Pancreas (tissue), 10 donors: ENCODE results near the gene MYPOP. TPM values are rescaled to one million over a fixed set of nuclear protein-coding genes. Genes with fewer than 3 reads are reported as not detected.
A peak's percentile ranks its signal among the peaks of the same experiment; 100 is the strongest.

Experiments used
- ATAC-seq, 4 donors: fragments of 200-7000 bp; cut with Tn5 transposase; one replicate each; pipeline versions ENCODE4 v1.8.0 to v1.9.1; 2020; ENCODE audit warnings: mild to moderate bottlenecking in 4 of 4, moderate library complexity in 4 of 4
- DNase-seq, 6 donors: peaks; one replicate each; pipeline ENCODE4 v3.0.0-alpha.2; 2020
- FAIRE-seq: peaks from 2 replicates; lab custom pipeline; 2012; peaks lifted over from hg19 to GRCh38; lab: Jason Lieb, UNC
- H3K27ac ChIP-seq, 4 donors: fragments of 200-600 bp; sonication (generic); 1 replicate in 3 of 4; 2 replicates in 1 of 4; pipeline versions ENCODE4 v1.5.0 to v1.8.0; 2020
- H3K27me3 ChIP-seq, 4 donors: fragments of 200-600 bp; one replicate each; pipeline ENCODE4 v1.8.0; 2021
- H3K36me3 ChIP-seq, 3 donors: fragments of 200-600 bp; sonication (generic) in 1 of 3; one replicate each; pipeline versions ENCODE4 v1.5.0 to v1.8.0; 2020 to 2021
- H3K4me1 ChIP-seq, 3 donors: fragments of 200-600 bp; one replicate each; pipeline ENCODE4 v1.8.0; 2021
- H3K4me3 ChIP-seq, 4 donors: fragments of 200-600 bp; sonication (generic) in 2 of 4; one replicate each; pipeline versions ENCODE4 v1.5.0 to v1.8.0; 2020 to 2021
- H3K9me3 ChIP-seq, 4 donors: fragments of 200-600 bp; one replicate each; pipeline ENCODE4 v1.8.0; 2021
- WGBS, 2 donors: extraction: QIAGEN DNeasy Blood & Tissue Kit; methylation state at CpG; one replicate each; pipeline ENCODE4 v1.1.7; 2013; 5-methylcytosine and 5-hydroxymethylcytosine counted together
- intact Hi-C, 3 donors: fragments of 100-400 bp; cut with DNase I; formaldehyde crosslinking; loops; one replicate each; pipeline versions ENCODE4 v1.11.1 to v1.14.2; 2022
- polyA plus RNA-seq, 2 donors: library from polyadenylated mRNA; stranded (reverse); fragments of 200-250 nt; gene quantifications; one replicate each; pipeline ENCODE4 v1.2.3, GENCODE V29; 2013
- total RNA-seq, 6 donors: library from RNA; stranded (reverse); fragmentation: NEBNext Ultra II Directional in 4 of 6; extraction: Animal tissue kit (Norgen Biotek cat#: 25700) in 4 of 6; gene quantifications; one replicate each; pipeline versions ENCODE4 v1.2.1 to v1.2.4, GENCODE V29; 2021 to 2023
- TF ChIP-seq, protein P1 (sequence below), 4 donors: fragments of 200-600 bp; sonication (generic) in 3 of 4; IDR thresholded peaks; one replicate each; pipeline versions ENCODE4 v1.5.0 to v1.8.0; 2021; ENCODE audit warnings: antibody characterized with exemption in 4 of 4
- donor health status: healthy with polysubstance abuse.
- donor health status: DM: no; HTN: no; CAD: no; lungs with moderate emphysema.
- donor health status: DM: no; HTN: no; CAD: no.
- donor health status: control.
- donor health status: control.
- donor health status: Bipolar disorder and iron deficiency.
- donor health status: DM: yes; HTN: yes; CAD: no.
- donor health status: DM: no; HTN: no; CAD: no.
- donor health status: DM: no; HTN: no; CAD: no.
- donor health status: DM: yes; HTN: yes; CAD: no.

Gene MYPOP
- total and polyA plus RNA-seq, 8 donors: 3.6 to 6.9 (median 4.7) TPM

DNA sequence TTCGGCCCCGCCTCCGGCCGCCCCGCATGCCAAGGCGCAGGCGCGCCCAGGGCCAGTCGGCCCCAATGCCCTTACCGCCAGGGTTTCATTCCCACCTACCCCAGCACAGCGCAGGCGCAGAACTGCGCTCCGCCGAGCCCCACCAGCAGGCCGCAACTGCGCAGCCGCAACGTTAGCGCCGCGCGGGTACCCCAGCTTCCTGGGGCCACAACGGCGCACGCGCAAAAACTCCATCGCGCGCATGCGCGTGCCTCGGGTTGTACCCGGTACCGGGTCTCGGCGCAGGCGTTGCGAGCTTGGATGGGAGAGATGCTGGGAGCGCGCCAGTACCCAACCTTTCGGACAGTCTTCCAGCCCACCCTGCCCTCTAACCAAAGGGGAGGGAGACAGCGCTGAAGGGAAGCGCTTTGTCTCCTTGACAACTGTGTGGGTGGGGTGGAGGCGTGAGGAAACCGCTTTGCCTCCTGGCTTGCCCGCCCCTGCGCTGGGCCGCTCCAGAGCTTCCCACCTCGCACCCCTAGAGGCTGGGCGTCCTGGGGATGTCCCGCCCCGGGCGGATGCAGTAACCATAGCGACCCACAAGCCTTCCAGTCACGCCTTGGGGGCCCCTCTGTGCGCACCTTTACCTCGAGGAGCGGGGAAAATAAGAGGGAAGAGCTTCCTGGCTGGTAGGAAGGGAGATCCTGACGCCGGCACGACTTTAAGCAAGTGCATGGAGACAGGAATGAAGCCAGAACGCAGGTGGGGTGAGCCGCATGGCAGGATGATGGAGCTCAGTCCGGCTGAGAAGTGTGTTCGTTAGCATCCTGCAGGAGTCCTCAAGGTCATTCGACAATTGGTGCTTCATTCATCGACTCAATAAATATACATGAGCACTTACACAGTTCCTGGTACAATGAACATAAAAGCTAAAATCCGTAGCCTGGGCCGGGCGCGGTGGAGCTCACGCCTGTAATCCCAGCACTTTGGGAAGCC, 525 bp upstream of the MYPOP start:
- ATAC-seq: peak; percentile 92 to 98 (median 94)
- Histone ChIP-seq H3K36me3 (peaks cover 0 to 9% (median 0%) of the 10 kb centered on the region in 3 donors), H3K27me3 (no peaks in the 10 kb centered on the region), H3K4me3 (peak overlapping the region; percentile 47 to 74 (median 56)), H3K27ac (peak overlapping the region in 3 of 4 donors; percentile 35 to 66 (median 60)), H3K4me1 (peaks cover 8 to 21% (median 17%) of the 10 kb centered on the region in 3 donors), H3K9me3 (no peaks in the 10 kb centered on the region)
- TF ChIP-seq, protein P1, sequence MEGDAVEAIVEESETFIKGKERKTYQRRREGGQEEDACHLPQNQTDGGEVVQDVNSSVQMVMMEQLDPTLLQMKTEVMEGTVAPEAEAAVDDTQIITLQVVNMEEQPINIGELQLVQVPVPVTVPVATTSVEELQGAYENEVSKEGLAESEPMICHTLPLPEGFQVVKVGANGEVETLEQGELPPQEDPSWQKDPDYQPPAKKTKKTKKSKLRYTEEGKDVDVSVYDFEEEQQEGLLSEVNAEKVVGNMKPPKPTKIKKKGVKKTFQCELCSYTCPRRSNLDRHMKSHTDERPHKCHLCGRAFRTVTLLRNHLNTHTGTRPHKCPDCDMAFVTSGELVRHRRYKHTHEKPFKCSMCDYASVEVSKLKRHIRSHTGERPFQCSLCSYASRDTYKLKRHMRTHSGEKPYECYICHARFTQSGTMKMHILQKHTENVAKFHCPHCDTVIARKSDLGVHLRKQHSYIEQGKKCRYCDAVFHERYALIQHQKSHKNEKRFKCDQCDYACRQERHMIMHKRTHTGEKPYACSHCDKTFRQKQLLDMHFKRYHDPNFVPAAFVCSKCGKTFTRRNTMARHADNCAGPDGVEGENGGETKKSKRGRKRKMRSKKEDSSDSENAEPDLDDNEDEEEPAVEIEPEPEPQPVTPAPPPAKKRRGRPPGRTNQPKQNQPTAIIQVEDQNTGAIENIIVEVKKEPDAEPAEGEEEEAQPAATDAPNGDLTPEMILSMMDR (IDR thresholded peaks at IDR 0.05): no peak
- DNase-seq: peak; percentile 97 to 100 (median 100)
- FAIRE-seq: peak; percentile 41
- intact Hi-C loops: no loop called here
- 1 to 2% methylated on average over 73 of the region's 73 CpGs for WGBS, 2 donors

DNA sequence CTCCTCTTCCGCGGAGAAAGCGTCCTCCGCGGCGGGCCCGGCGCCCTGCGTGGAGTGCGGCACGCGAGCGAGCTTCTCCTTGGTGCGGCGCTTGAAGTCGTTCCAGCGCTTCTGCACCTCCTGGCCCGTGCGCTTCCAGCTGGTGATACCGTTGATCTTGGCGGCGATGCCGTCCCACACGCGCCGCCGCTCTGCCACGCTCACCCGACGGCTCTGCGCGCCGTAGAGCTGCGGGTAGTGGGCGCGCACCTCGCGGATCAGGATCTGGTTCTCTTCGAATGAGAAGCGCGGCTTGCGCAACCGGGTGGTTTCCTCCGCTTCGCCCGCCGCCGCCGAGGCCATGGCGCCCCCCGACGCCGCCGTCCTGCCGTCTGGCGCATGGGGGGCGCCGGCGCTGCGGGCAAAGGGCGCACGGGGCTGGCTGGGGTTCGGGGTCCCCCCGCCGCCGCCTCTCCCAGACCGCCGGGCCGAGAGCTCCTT, 941 bp downstream of the MYPOP start:
- Histone ChIP-seq H3K27ac (peak overlapping the region in 2 of 4 donors; percentile 22 to 38), H3K9me3 (no peaks in the 10 kb centered on the region), H3K27me3 (no peaks in the 10 kb centered on the region), H3K36me3 (peaks cover 0 to 10% (median 0%) of the 10 kb centered on the region in 3 donors), H3K4me3 (peak overlapping the region; percentile 38 to 74 (median 56)), H3K4me1 (peaks cover 8 to 21% (median 17%) of the 10 kb centered on the region in 3 donors)
- ATAC-seq (peak in 3 of 4 donors; percentile 1 to 5 (median 2)), FAIRE-seq (no peak), DNase-seq (peak; percentile 32 to 78 (median 49))
- 3 to 7% methylated on average over 54 to 69 of the region's 69 CpGs for WGBS, 2 donors
- TF ChIP-seq, protein P1 (IDR thresholded peaks at IDR 0.05): no peak
- intact Hi-C loops: no loop called here

DNA sequence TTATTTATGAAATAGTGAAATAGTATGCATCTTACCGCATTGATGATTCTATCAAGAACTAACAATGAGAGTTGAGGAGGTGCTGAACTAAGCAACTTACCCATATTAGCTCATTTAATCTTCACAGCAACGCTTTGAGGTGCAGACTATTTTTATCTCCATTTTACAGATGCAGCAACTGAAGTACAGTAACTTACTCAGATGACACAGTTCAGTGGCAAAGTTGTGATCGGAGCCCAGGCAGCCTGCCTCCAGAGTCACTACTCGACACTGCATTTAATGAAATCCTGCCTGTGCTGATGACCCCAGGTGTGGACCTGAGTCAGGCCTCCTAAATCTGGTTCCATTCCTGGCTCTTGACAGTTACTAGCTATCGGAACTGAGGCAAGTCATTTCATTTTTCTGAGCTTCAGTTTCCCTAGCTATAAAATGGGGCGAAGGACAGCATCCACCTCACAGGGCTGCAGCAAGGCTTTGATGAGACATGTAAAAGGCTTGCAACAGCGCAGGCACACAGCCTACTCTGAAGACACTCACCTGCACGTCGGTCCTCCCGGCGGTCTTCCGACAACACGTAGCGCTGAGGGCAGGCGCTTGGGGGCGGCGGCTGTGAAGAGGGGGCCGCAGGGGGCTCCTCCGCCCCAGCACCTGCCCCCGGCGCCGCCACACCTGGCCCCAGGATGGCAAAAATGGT, 1.5 kb downstream of the MYPOP start:
- TF ChIP-seq, protein P1 (IDR thresholded peaks at IDR 0.05): no peak
- Histone ChIP-seq H3K9me3 (no peaks in the 10 kb centered on the region), H3K4me3 (peak overlapping the region; percentile 38 to 74 (median 56)), H3K4me1 (peaks cover 8 to 21% (median 17%) of the 10 kb centered on the region in 3 donors), H3K27ac (peak overlapping the region in 2 of 4 donors; percentile 22 to 38), H3K27me3 (no peaks in the 10 kb centered on the region), H3K36me3 (peaks cover 0 to 10% (median 0%) of the 10 kb centered on the region in 3 donors)
- WGBS, 2 donors: 53% methylated on average over 22 of the region's 22 CpGs
- no peak for FAIRE-seq
- intact Hi-C loops: no loop called here
- DNase-seq: peak in 1 of 6 donors; percentile 48
- ATAC-seq: no peak

DNA sequence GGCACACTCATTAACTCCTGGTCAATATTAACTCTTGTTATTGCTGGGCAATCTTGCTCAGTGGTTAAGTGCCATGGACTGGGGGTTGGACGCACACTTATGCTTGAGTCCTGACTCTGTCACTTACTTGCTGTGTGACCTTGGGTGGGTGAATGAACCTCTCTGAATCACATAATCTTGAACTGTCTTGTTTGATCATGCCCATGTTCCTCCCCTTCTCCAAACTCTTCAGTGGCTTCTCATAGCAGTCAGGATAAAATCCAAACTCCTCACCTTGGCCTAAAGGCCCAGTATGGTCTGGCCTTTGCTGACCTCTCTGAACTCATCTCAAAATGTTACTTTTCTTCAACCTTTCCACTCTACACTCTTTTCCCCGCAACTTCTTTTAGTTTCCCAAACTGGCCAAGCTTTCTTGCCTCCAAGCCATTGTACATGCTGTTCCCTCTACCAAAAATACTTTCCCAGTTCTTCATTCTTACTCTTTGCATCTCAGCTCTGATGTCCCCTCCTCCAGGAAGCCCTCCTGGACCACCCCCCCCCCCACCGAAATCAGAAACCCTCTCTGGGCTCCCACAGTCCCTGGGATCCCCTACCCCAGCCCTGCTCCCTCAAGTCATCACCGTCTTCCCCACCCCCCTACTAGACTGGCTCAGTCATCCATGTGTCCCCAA, 2.4 kb downstream of the MYPOP start:
- FAIRE-seq: no peak
- Histone ChIP-seq H3K4me1 (peaks cover 8 to 21% (median 17%) of the 10 kb centered on the region in 3 donors), H3K27ac (no peak overlapping the region), H3K36me3 (peaks cover 0 to 10% (median 0%) of the 10 kb centered on the region in 3 donors), H3K27me3 (no peaks in the 10 kb centered on the region), H3K9me3 (no peaks in the 10 kb centered on the region), H3K4me3 (no peak overlapping the region)
- no peak for DNase-seq
- WGBS, 2 donors: 74 to 80% methylated on average over 4 of the region's 4 CpGs
- TF ChIP-seq, protein P1 (IDR thresholded peaks at IDR 0.05): no peak
- intact Hi-C loops: no loop called here
- ATAC-seq: no peak
